NCI-H460 (cell line): ENCODE measurements around the gene USP13. TPM values are rescaled to one million over a fixed set of nuclear protein-coding genes. Genes with fewer than 3 reads are reported as not detected.

Experiments
- DNase-seq: peaks from one replicate; pipeline ENCODE4 v3.0.0-alpha.2; 2016; ENCODE audit warnings: low read depth; ENCODE audit errors: extremely low read depth
- total RNA-seq: library from RNA; depleted of rRNA; stranded (reverse); fragments of >200 nt; shearing (Covaris generic); gene quantifications from 2 replicates; pipeline ENCODE4 v1.2.3, GENCODE V29; 2014

USP13 gene
- total RNA-seq, 1 experiment from 2014 or later, result 8.1 TPM

- no peak for DNase-seq
Measured at GRCh38 chr3:179694731-179695130, 41.9 kb downstream of the USP13 start.

GRCh38 chr3:179695672-179696313 is 43.0 kb downstream of the USP13 start:
- no peak for DNase-seq

GRCh38 chr3:179697736-179698332 is 45.0 kb downstream of the USP13 start:
- DNase-seq, result no peak

- DNase-seq, result no peak
Measured at GRCh38 chr3:179700716-179701115, 47.9 kb downstream of the USP13 start.

- DNase-seq, result no peak
Measured at GRCh38 chr3:179701176-179701827, 48.5 kb downstream of the USP13 start.

DNA sequence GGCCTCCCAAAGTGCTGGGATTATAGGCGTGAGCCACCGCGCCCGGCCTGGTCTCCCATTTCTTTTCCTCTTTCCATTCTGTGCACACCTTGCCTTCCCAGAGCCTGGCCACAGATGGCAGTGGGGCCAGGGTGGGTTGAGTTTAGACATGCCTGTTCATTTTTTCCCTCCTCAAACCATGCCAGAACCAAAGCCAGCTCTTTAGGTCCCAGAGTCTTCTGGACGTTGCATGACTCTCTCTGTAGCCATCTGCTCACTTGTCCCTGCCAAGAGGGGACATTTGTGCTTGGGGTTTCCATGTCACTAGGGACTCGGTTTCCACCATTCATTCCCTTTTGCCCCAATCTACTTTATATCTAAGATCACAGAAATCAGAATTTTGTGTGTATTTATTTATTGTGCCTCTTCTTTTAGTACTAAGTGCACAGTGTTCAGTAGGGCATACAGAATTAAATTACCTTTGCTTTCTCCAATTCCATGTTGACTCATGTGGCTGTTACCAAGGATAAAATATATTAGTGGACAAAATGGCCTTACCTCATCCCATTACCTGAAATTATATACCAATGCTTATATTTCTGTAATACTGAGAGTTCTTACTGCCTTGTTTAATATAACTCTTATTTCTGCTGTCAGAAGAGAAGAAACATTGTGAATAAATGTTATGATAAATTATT is 49.6 kb downstream of the USP13 start:
- no peak for DNase-seq

DNA sequence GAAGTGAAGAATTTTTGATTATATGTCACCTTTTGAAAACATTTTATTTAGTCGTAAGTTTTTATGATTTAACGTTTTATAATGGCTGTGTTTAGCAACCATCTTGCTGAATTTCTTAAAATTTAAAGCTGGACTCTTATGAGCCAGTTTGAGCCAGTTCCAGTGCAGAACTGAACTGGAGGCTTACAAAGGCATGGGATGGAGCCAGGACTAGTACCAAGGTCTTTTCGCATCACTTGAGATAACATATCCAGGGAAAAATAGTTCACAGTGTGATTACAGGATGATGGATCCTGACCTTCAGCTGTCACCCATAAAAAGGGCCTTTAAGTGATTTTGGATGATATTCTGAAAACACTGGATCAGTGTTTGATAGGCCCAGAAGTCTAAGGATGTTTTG is 51.0 kb downstream of the USP13 start:
- no peak for DNase-seq

DNA sequence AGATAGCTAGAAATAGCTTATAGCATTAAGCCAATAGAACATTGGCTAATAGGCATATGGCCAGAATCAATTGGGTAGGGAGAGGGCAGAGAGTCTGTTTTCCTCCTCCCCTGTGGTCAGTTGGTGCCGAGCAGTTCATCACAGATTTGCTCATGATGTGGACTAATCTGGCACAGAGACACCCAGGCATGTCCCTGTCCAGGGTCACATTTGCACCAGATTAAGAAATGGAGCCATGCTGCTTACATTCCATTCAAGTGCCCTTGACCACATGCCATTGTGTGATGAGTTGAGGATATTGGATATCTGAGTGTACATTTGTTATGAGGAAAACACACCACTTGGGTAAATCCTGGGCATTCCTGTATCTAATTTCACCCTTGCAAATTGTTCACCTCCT is 53.4 kb downstream of the USP13 start:
- DNase-seq, result no peak

GRCh38 chr3:179710079-179710478 is 57.2 kb downstream of the USP13 start:
- DNase-seq, result no peak

- no peak for DNase-seq
Measured at GRCh38 chr3:179713643-179714090, 60.8 kb downstream of the USP13 start.

- DNase-seq, result no peak
Measured at GRCh38 chr3:179715582-179715981, 62.7 kb downstream of the USP13 start.

DNA sequence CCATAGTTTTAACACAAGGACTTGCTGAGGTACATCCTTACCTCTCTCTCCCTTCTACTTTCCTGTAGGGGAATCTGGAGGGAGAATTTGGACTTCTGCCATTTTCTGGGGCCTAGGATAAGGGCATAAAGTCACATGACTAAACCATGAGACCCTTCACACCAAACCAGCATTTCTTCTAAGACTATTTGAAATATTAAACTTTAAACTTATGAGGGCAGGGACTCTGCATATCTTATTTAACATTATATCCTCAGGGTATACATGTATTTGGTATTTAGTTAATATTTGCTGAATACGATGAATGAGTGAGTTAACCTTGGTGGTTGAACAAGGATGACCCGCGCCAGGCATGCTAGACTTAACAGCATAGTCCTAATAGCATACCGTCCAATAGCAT is 63.4 kb downstream of the USP13 start:
- no peak for DNase-seq

DNA sequence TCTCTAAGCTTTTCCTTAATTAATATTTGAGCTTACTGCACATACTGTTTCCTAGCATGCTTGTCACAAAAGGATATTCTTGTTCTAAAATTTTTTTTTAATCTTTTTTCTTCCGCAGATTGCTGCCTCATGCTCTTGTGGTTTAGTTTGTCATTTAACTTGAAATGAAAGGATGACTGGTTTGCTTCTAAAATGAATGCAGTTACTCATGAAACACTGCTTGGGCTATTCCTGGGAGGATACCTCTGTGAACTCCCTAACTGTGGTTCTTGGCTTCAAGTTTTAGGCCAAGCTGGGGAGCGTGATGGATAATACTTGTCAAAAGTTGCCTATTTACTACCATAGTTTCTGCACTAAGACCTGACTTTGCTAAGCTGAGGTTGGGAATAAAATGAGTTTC is 64.0 kb downstream of the USP13 start:
- no peak for DNase-seq

GRCh38 chr3:179717219-179717618 is 64.4 kb downstream of the USP13 start:
- no peak for DNase-seq

- no peak for DNase-seq
Measured at GRCh38 chr3:179719048-179719734, 66.4 kb downstream of the USP13 start.

DNA sequence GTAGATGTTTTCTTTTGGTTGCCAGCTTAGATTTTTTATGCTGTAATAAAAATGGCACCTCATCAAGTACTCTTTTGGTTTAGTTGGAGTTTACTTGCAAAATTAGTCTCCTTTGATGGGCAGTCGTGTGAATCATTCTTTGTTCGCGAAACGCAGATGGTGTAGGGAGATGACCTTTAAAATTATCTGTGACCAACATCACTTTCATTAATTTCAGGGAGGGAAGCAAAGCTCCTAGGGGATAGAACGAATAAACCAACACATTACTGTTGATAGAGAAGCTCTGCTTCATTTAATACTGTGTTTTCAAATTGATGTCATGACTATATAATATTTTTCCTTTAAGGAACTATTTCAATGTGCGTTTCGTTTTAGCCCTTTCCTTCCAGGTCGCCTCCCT is 67.4 kb downstream of the USP13 start:
- DNase-seq, result no peak

GRCh38 chr3:179723617-179724016 is 70.8 kb downstream of the USP13 start:
- no peak for DNase-seq

- no peak for DNase-seq
Measured at GRCh38 chr3:179726075-179726699, 73.3 kb downstream of the USP13 start.

DNA sequence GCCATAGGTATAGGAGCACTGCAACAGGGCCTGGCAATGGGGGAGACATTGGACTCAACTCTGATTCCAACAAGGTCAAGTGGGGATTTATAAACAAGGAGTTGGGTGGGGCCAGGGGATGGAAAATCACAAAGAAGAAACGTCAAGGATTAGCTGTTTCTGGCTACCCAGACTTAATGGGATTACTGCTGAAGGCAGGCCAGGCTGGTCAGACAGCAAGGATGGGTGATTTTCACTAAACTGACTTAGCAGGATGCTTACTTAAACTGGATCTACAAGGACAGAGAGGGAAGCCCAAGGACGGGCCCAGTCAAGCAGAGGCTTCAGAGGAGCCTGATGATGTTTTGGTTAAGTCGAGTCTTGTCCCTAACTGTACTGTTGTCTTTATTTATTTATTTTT is 76.2 kb downstream of the USP13 start:
- DNase-seq, result no peak

DNA sequence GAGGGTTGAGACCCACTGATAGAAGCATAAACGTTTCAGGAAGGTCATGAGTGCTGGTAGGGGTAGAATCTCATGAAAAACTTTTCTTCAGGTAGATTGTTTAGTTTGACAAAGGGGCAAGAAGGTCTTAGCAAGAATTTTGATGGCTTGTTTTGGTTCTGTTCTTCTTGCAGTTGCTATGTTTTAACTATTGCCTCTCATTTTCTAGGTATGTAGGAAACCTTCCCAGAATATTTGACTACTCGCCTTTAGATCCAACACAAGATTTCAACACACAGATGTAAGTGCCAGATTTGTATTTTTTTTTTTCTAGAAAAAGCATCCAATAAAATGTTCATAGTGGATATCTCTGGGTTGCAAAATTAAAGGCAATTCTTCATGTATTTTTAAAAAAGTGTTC is 77.1 kb downstream of the USP13 start:
- DNase-seq, result no peak

DNA sequence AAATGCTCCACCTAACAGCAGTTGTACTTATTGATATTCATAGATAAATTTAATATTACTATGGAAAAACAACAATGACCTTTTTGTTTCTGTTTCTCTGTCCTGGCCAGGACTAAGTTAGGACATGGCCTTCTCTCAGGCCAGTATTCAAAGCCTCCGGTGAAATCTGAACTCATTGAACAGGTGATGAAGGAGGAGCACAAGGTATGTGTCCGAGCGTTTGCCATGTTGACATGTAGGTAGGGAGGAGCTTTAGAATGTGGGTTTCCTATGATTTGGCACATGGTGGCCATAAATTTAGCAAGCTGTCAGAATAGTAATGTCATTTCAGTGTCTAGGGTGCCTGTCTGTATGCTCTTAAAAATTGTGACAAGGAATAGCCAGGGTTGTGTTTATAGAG is 77.7 kb downstream of the USP13 start:
- DNase-seq, result no peak
